22Rv1 (cell line): ENCODE results near the gene C3AR1.

ENCODE experiments used
- CTCF ChIP-seq: fragments of 450-650 bp; IDR thresholded peaks from 2 replicates; pipeline ENCODE4 v1.5.1; 2017; ENCODE audit warnings: mild to moderate bottlenecking
- ZFX ChIP-seq: fragments of 450-650 bp; IDR thresholded peaks from 2 replicates; pipeline ENCODE4 v1.6.1; 2017; ENCODE audit warnings: antibody characterized with exemption, borderline replicate concordance

DNA sequence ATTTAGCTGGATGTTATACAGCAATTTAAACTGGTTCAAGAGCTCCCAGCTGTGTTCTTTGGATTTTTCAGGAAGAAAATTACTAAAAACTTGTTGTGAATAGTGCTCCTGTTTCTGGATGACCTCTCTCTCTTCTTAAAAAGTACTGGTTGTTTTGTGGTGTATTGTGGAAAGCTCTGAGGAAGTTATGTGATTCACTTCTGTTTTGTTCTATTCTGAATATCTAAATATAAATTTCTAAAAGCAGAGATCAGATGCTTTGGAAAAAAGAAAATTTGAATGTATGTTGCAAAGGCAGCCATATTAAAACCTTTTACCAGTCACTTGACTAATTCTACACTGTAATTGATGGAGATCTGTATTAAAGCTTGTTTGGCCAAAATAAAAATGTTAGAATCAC is 3.4 kb upstream of the C3AR1 start:
- TF ChIP-seq CTCF (no peak), ZFX (no peak)
